Natural killer cell (primary cell): ENCODE results near the gene SIRPB2. TPM values are rescaled to one million over a fixed set of nuclear protein-coding genes. Genes with fewer than 3 reads are reported as not detected.

Experiments used
- ATAC-seq, 3 donors: fragments of 150-1000 bp in 2 of 3; fragments of 200-7000 bp in 1 of 3; cut with Tn5 transposase; 1 replicate in 1 of 3; 2 replicates in 2 of 3; pipeline ENCODE4 v1.10.0; 2021; ENCODE audit warnings: mild to moderate bottlenecking in 2 of 3, moderate library complexity in 2 of 3
- DNase-seq, 2 donors: peaks; one replicate each; pipeline versions ENCODE4 v3.0.0 to v3.0.0-alpha.2; 2013 to 2021; ENCODE audit warnings: mixed read lengths in 1 of 2
- H3K27ac ChIP-seq: one replicate; pipeline ENCODE4 v1.5.1; 2013; ENCODE audit warnings: mild to moderate bottlenecking, low read length
- H3K27me3 ChIP-seq: one replicate; pipeline ENCODE4 v1.6.1; 2013; ENCODE audit warnings: low read length; ENCODE audit not compliant: control insufficient read depth, insufficient read depth
- H3K36me3 ChIP-seq: one replicate; pipeline ENCODE4 v1.6.1; 2013; ENCODE audit warnings: low read length; ENCODE audit not compliant: control insufficient read depth, insufficient read depth
- H3K4me1 ChIP-seq: one replicate; pipeline ENCODE4 v1.6.1; 2013; ENCODE audit warnings: low read length; ENCODE audit not compliant: control insufficient read depth, insufficient read depth
- H3K4me3 ChIP-seq: one replicate; pipeline ENCODE4 v1.5.1; 2013; ENCODE audit warnings: low read length
- H3K9me3 ChIP-seq: one replicate; pipeline ENCODE4 v1.6.1; 2013; ENCODE audit warnings: low read length; ENCODE audit not compliant: control insufficient read depth, insufficient read depth
- H3K27ac Mint-ChIP-seq, 2 donors: one replicate each; pipeline ENCODE4 v1.8.0; 2022; ENCODE audit warnings: mild to moderate bottlenecking in 2 of 2, mixed read lengths in 2 of 2, moderate library complexity in 1 of 2
- H3K27me3 Mint-ChIP-seq, 2 donors: one replicate each; pipeline ENCODE4 v1.8.0; 2022; ENCODE audit warnings: low read depth in 2 of 2, mixed read lengths in 2 of 2
- H3K36me3 Mint-ChIP-seq: one replicate; pipeline ENCODE4 v1.8.0; 2022; ENCODE audit warnings: mixed read lengths
- H3K4me1 Mint-ChIP-seq, 2 donors: one replicate each; pipeline ENCODE4 v1.8.0; 2022; ENCODE audit warnings: mixed read lengths in 2 of 2
- H3K4me3 Mint-ChIP-seq: one replicate; pipeline ENCODE4 v1.8.0; 2022; ENCODE audit warnings: mild to moderate bottlenecking, moderate library complexity, mixed read lengths
- H3K9me3 Mint-ChIP-seq, 2 donors: one replicate each; pipeline ENCODE4 v1.8.0; 2022; ENCODE audit warnings: mixed read lengths in 2 of 2
- CTCF ChIP-seq: fragments of 200-600 bp; IDR thresholded peaks from one replicate; pipeline ENCODE4 v1.8.0; 2022; ENCODE audit warnings: antibody characterized with exemption
- WGBS: methylation state at CpG from one replicate; pipeline ENCODE4 v1.1.7; 2013; ENCODE audit warnings: missing lambda C conversion rate; ENCODE audit not compliant: insufficient coverage; 5-methylcytosine and 5-hydroxymethylcytosine counted together
- intact Hi-C: fragments of 100-400 bp; cut with micrococcal nuclease; formaldehyde crosslinking; loops from one replicate; pipeline ENCODE4 v1.14.2; 2022
- total RNA-seq, 4 donors: library from RNA; stranded (reverse); fragments of 120-200 nt in 1 of 4; gene quantifications; one replicate each; pipeline versions ENCODE4 v1.2.3 to v1.2.4, GENCODE V29; 2013 to 2022

SIRPB2 gene
- total RNA-seq, 3 donors from 2014 or later (not counting 1 experiment from before 2014, with no cell fraction given) = 1.1 to 2.2 (median 1.5) TPM

- no peaks in the 10 kb centered on the region for H3K36me3 Mint-ChIP-seq
- WGBS = 72% methylated on average over 4 of the region's 5 CpGs
- H3K4me3 Mint-ChIP-seq = no peak overlapping the region
- ATAC-seq = no peak
- Histone ChIP-seq H3K4me3 (no peak overlapping the region), H3K4me1 (no peaks in the 10 kb centered on the region), H3K27me3 (peaks cover 3% of the 10 kb centered on the region), H3K36me3 (no peaks in the 10 kb centered on the region), H3K9me3 (no peaks in the 10 kb centered on the region), H3K27ac (no peak overlapping the region)
- no peak for DNase-seq
- no peaks in the 10 kb centered on the region for H3K4me1 Mint-ChIP-seq
- no peak overlapping the region for H3K27ac Mint-ChIP-seq
- no peak for TF ChIP-seq CTCF
- intact Hi-C loops = no loop called here
- H3K9me3 Mint-ChIP-seq = no peaks in the 10 kb centered on the region
- peaks cover 29 to 62% of the 10 kb centered on the region in 2 donors for H3K27me3 Mint-ChIP-seq
Measured at GRCh38 chr20:1484438-1485116, 6.6 kb downstream of the SIRPB2 start.

DNA sequence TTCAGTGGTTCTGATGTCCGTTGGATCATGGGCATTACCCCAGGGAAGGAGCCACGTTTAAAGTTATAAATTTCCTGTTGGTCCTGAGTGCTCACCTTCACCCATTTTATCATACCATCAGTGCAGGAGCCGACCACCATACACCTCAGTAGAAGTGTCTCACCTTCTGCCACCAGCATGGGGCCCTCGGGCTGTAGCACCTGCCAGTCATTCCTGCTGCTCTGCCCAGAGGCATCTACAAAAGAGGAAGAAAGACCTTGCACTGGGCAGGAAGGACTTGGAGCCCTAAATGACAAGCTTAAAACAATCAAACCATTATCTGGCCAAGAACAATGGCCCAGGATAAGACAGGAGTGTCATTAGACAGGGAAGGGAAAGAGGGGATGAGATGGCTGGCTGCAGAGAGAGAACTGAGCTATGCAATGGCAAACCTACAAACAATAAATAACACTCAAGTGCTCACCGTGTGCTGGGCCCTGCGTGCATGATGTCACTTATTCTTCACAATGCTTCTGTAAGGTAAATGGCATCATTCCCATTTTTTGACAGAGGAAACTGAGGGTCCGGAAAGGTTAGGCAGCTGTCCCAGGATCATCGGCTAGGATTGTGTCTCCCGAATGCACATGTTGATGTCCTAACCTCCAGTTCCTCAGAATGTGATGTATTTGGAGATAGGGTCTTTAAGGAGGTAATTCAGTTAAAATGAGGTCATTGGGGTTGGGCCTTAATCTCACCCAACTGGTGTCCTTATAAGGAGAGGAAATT, 11.2 kb downstream of the SIRPB2 start:
- Mint-ChIP-seq H3K27me3 (peaks cover 18 to 35% of the 10 kb centered on the region in 2 donors), H3K4me3 (no peak overlapping the region), H3K9me3 (no peaks in the 10 kb centered on the region), H3K27ac (no peak overlapping the region), H3K36me3 (no peaks in the 10 kb centered on the region), H3K4me1 (no peaks in the 10 kb centered on the region)
- DNase-seq = no peak
- Histone ChIP-seq H3K4me1 (no peaks in the 10 kb centered on the region), H3K27me3 (peaks cover 3% of the 10 kb centered on the region), H3K27ac (no peak overlapping the region), H3K4me3 (no peak overlapping the region), H3K9me3 (no peaks in the 10 kb centered on the region), H3K36me3 (no peaks in the 10 kb centered on the region)
- TF ChIP-seq CTCF = no peak
- WGBS = 80% methylated on average over 9 of the region's 9 CpGs
- intact Hi-C loops = no loop called here
- ATAC-seq = no peak

DNA sequence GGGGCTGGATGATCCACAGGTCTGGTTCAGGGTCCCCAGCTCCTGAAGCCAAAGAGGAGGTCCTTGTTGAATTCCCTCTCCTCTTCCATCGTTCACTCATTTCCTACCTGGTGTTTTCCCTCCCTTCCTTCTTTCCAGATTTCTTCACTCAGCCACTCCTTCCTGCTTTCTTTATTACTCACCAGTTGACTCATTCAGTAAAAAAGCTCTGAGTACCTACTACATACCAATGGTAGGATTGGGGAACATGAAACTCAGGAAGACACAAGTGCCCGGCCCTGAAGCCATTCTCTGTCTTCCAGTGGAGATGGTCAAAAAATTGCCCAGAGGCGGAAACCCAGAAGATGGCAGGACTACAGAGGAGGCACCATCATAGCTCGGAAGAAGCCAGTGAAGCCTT, 12.7 kb downstream of the SIRPB2 start:
- intact Hi-C loops = no loop called here
- Histone ChIP-seq H3K9me3 (no peaks in the 10 kb centered on the region), H3K27ac (no peak overlapping the region), H3K4me3 (no peak overlapping the region), H3K36me3 (no peaks in the 10 kb centered on the region), H3K27me3 (no peaks in the 10 kb centered on the region), H3K4me1 (no peaks in the 10 kb centered on the region)
- no peak overlapping the region for H3K27ac Mint-ChIP-seq
- H3K36me3 Mint-ChIP-seq = no peaks in the 10 kb centered on the region
- no peak for DNase-seq
- no peak overlapping the region for H3K4me3 Mint-ChIP-seq
- no peaks in the 10 kb centered on the region for H3K4me1 Mint-ChIP-seq
- TF ChIP-seq CTCF = no peak
- ATAC-seq = no peak
- no peaks in the 10 kb centered on the region for H3K9me3 Mint-ChIP-seq
- peaks cover 6 to 21% of the 10 kb centered on the region in 2 donors for H3K27me3 Mint-ChIP-seq
- WGBS = 82% methylated on average over 4 of the region's 4 CpGs
